ENCODE results near the gene KCTD7.
A peak's percentile ranks its signal among the peaks of the same experiment; 100 is the strongest.
"Not testable (repeated sequence)": the region's sequence is repeated elsewhere in the genome, so short reads cannot be mapped to it uniquely, and the experiment has no call there.

Gene KCTD7

DNA sequence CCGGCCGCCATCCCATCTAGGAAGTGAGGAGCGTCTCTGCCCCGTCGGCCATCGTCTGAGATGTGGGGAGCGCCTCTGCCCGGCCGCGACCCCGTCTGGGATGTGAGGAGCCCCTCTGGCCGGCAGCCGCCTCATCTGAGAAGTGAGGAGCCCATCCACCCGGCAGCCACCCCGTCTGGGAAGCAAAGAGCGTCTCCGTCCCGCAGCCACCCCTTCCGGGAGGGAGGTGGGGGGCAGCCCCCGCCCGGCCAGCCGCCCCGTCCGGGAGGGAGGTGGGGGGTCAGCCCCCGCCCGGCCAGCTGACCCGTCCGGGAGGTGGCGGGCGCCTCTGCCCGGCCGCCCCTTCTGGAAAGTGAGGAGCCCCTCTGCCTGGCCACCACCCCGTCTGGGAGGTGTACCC, 14.1 kb upstream of the KCTD7 start:
- DNase-seq: not testable (repeated sequence)

DNA sequence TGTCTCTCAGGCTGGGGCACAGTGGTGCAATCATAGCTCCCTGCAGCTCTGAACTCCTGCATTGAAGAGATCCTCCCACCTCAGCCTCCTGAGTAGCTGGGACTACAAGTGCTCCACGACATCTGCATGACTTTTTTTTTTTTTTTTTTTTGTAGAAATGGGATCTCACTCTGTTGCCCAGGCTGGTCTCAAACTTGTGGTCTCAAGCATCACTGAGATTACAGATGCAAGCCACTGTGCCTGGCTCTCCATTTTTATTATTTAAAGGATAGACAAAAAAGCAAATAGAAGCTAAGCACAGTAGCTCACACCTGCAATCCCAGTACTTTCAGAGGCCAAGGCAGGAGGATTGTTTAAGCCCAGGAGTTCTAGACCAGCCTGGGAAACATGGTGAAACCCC, 13.0 kb upstream of the KCTD7 start:
- no peak for DNase-seq

DNA sequence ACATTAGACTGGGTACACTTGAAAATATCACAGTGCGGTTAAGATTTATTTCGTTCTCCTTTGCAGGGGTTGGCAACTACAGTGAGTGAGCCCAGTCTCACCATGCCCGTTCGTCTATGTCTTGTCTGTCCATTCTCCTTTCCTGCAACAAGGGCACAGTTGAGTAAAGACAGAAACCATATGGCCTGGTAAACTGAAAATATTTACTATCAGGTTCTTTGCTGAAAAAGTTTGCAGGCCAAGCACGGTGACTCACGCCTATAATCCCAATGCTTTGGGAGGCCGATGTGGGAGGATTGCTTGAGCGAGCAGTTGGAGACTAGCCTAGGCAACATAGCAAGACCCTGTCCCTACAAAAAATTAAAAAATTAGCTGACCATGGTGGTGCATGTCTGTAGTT, 11.4 kb upstream of the KCTD7 start:
- DNase-seq: no peak

DNA sequence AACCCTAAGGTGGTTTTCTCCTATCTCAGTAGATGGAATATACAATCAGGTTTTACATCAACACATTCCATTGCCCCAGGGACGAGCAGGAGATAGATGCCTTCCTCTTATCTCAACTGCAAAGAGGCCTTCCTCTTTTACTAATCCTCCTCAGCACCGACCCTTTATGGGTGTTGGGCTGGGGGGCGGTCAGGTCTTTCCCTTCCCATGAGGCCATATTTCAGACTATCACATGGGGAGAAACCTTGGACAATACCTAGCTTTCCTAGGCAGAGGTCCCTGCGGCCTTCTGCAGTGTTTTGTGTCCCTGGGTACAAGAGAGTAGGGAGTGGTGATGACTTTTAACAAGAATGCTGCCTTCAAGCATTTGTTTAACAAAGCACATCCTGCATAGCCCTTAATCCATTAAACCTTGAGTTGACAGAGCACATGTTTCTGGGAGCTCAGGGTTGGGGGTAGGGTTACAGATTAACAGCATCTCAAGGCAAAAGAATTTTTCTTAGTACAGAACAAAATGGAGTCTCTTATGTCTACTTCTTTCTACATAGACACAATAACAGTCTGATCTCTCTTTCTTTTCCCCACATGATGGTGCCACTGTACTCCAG, 9.2 kb upstream of the KCTD7 start:
- not testable (repeated sequence) for DNase-seq

DNA sequence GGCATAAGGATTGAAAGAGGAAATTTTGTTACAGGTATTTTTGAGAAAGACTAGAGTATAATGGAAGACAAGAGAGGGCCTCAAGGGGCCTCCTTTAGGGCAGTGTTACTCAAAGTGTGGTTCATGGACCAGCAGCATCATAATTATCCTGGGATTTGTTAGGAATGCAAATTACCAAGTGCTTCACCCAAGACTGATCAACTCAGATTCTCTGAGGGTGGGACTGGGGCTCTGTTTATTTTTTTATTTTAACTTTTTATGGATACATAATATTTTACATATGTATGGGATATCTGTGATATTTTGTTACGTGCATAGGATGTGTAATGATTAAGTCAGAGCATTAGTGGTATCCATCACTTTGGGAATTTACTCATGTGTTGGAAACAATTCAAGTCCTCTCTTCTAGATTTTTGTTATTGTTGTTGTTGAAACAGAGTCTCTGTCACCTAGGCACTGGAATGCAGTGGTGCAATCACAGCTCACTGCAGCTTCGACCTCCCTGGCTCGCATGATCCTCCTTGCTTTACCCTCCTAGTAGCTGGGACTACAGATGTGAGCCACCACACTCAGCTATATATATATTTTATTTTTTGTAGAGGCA, 2.2 kb upstream of the KCTD7 start:
- no peak for DNase-seq

DNA sequence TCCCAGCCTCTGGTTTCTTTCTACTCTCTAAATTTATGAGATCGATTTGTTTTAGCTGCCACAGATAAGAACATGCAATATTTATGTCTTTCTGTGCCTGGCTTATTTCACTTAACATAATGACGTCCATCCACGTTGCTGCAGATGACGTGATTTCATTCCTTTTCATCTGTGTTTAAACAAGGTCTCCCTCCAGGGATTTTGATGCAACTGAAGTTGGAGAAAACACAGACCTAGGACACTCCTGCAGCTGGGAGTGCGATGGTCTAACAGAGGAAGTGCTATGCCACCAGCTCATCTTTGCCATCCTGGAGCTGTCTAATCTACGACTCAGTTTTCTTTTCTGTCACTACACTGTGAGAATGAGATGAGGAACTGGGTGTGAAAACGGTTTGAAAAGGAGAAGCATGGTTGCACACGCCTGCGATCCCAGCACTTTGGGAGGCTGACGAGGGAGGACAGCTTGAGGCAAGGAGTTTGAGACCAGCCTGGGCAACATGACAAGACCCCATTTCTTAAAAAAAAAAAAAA, 1.5 kb upstream of the KCTD7 start:
- no peak for DNase-seq

DNA sequence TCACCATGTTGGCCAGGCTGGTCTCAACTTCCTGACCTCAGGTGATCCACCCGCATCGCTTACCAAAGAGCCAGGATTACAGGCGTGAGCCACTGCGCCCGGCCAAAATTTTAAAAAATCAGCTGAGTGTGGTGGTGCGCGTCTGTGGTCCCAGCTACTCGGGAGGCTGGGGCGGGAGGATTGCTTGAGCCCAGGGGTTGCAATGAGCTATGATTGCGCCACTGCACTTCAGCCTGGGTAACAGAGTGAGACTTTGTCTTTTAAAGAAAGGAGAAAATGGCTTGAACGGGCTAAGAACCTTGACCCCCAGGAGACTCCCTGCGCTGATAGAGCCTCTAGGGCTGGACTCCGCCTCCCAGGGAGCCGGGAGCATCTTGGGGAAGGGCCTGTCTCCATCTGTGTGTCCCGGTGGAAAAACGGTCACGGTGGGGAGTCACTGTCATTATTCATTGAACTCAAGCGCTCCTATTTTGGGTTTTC, 760 bp upstream of the KCTD7 start:
- no peak for DNase-seq

DNA sequence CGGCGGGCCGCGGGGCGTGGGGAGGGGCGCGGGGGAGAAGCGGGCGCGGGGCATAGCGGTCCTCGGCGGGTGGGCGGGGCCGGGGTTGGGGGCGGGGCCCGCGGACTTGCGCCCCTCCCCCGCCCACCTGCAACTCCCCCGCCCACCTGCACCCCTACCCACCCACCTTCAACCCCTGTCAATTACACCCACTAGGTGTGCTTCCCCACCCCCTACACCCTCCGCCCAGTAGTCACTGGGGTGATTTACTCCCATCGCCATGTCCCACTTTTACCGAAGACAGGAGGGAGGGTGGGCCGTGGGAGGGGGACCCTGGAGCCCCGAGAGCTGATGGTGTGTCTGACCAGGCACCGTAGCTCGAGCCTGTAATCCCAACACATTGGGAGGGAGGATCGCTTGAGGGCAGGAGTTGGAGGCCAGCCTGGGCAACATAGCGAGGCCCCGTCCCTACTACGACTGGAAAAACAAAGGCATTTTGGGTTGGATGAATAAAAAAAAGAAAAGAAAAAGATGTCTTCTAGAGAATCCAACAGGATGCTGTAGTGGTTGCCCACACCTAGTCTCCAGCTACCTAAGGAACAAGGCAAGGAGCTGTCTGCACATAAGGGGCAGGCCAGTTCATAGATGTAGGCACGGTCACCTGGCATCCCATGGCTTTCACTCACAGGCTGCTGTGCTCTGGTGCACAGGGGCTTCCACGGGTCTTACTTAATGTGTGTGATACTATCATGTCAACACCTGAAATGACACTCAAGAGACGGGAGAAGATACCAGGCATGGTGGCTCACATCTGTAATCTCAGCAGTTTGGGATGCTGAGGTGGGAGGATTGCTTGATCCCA, 761 bp downstream of the KCTD7 start:
- peak; percentile 21 for DNase-seq

DNA sequence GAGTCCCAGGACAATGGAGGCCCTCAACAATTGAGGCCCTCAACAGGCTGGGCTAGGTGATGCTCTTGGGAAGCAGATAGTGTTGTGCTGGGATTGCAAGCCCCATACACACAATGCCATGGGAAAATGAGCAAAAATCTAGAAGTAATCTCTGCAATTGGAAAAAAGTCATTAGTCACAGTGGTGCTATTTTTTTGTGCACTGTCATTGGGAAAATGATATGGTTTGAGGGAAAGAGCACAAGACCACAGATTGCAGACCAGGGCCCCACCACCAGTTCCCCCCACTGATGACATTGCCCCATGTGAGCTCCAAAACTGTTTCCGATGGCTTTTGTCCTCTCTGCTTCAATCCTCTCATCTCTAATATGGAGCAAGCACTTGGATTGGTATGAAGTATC, 1.9 kb downstream of the KCTD7 start:
- no peak for DNase-seq

DNA sequence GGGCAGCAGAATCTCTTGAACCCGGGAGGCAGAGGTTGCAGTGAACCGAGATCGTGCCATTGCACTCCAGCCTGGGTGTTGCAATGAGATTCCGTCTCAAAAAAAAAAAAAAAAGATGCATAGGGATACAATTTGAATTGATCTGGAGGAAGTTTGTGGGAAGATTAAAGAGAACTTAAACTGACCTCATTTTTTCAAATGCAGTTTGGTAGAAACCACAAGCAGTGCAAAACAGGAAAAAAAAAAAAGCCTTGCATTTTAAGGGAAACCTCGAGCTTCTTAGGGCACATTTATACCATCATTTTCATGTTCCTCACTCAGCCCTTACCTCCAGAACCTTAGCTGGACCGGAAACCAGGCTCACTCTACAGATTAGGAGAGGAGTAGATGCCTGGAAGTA, 2.8 kb downstream of the KCTD7 start:
- DNase-seq: no peak

DNA sequence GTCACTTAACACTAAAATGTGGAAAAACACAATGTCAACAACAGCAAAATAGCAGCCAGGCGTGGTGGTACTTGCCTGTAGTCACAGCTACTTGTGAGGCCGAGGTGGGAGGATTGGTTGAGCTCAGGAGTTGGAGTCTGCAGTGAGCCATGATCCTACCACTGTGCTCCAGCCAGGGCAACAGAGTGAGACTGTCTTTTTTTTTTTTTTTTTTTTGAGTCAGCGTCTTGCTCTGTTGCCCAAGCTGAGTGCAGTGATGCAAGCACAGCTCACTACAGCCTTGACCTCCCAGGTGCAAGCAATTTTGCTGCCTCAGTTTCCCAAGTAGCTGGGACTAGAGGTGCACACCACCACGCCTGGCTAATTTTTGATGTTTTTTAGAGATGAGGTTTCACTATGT, 6.1 kb downstream of the KCTD7 start:
- no peak for DNase-seq

DNA sequence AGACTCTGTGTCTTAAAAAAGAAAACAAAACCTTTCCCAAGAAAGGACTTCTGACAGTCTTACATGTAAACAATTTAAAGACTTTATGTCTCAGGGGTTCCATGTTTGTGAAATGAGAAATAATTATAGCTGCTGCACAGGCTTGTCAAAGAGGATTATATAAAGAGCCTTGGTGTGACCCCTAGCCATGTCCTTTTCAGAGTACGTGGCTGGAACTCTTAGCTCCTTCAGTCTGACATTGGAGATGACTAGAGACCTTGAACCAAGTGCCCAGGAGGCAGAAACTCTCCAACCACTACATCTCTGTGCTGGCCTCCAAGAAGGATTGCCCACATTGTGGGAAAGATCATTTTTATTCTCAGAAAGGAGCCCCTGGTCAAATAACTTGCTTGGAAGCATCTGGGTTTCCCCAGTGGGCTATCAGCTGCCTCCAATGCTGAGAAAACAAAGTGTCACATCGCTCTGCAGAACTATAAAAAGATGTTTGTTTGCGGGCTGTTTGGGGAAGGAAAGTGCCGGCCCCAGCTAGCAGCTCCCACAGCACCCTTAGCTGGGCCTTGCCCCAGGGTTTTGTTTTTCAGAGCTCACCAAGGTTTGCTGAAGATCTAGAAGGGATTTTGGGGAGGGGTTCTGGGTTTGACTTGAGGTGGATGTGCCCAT, 6.8 kb downstream of the KCTD7 start:
- not testable (repeated sequence) for DNase-seq

DNA sequence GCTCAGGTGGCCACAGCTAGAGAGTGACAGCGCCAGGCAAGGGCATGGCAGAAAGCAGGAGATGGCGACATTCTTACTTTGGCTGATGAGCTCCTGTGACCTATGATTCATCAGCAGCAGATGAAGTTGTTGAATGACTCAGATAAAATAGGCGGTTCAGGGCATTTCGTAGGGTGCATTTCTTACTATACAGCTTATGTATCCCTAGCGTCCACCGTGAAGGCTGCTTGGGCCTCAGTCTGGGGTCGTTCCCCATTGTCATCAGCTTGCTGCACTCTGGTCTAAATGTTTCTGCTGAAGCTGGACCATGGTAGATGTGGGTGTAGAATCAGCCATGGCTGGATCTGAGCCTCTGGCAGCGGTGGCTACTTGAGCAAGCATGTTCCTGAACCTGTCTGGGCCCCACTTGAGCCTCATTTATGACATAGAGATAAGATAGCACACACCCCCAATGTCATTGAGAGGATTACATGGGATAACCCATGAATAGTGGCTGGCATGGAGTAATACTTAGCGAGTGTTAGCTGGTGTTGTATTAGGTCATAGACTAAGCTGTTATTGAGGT, 7.4 kb downstream of the KCTD7 start:
- not testable (repeated sequence) for DNase-seq

DNA sequence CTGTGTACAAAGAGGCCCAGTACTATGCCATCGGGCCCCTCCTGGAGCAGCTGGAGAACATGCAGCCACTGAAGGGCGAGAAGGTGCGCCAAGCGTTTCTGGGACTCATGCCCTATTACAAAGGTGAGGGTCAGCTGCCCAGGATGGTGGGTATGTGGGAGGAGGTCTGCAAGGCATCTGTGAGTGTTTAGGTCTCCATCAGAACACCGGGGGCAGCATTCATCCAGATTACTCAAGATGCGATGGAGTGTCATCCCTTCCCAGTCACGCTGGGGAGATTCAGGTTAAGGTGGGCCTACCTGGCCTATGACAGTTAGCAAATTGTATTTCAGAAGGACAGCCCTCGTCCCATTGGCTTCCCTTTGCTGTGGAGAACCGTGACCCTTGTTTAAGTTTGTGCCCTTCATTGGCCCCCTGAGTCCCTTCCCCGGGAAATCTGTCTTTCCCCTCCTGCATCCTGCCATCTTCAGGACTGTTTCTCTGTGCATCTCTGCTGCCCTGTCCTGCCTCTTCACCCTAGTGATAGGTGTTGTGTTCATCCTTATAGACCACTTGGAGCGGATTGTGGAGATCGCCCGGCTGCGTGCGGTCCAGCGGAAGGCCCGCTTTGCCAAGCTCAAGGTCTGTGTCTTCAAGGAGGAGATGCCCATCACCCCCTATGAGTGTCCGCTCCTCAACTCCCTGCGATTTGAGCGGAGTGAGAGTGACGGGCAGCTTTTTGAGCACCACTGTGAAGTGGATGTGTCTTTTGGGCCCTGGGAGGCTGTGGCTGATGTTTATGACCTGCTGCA, 9.8 kb downstream of the KCTD7 start:
- no peak for DNase-seq

DNA sequence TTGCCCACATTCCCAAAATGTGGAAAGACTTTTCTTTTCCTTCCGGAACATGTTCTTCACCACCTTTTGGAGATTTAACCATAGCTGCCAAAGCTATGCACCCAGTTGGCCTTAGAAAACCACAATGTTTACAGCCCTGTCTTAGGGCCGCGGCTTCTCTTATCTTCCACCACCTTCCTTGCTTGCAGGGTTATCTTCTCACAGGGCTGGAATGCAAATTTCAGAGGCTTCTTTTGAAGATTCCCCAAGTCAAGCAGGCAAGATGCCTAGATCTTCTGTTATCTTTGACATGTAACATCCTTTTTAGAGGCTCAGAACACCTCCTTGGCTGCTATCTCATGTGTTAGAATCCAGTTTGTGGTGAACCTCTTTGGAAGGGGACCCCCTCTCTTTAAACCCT, 11.1 kb downstream of the KCTD7 start:
- DNase-seq: no peak

DNA sequence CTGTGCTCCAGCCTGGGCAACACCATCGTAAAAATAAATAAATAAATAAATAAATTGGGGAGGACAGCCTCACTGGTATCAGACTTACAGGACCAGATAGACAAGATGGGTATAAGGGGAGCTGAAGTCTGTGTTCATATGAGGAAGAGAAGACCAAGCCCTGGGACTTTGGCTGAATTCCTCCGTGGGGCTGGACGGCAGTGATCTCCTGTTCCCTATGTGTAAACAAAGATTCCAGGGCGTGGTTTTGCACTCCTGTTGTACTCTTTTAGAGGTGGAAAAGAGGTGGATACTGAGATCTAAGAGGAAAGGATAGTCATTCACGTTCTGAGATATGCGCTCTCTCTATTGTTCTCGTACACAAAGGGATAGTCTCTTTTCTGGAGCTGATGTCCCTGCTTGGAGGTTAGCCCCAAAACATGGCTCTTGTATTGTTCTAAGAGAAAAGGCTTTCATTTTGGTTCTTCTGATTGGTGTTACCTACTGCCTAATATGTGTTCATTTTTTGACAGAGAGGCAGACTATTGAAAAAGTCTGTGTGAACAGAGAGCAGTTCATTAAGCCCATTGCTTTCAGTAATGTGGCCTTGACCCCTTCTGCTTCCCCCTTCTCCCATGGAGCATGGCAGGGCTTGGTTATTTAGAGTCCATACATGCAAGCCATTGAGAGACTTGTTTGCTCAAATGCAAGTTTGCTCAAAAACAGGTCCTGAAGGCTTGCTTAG, 12.3 kb downstream of the KCTD7 start:
- DNase-seq: no peak

DNA sequence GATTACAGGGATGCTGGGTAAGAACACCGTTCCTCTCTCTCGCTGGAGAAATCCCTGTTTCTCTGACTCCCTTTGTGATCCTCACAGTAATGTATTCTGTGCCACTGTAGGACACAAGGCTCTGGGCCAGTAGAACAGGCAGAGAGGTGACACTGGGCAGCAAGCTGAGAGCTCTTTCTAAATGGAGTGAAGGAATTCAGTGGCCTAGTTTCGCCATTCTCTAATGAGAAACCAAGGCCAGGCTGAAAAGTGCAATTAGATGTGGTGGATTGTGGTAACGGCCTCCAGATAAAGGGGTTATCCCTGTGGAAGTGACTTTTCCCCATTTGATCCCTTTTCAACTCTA, 12.8 kb downstream of the KCTD7 start:
- DNase-seq: no peak

DNA sequence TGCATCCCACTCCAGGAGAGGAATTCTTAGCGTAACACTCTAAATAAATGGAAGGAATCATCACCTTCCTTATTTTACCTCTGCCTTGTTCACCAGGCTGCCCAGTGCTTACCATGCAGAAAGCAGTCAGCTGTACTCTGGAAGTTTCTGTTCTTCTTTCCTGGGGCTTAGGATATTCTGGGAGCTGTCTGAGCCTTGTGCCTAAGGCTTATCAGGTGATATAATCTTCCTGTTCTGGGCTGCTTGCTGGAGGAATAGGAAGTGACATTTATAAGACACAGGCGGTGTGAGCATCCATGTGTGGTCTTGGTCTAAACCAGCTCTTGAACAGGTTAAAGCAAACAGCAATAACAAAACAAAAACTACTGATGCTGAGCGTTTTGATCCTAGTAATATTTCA, 13.5 kb downstream of the KCTD7 start:
- no peak for DNase-seq

DNA sequence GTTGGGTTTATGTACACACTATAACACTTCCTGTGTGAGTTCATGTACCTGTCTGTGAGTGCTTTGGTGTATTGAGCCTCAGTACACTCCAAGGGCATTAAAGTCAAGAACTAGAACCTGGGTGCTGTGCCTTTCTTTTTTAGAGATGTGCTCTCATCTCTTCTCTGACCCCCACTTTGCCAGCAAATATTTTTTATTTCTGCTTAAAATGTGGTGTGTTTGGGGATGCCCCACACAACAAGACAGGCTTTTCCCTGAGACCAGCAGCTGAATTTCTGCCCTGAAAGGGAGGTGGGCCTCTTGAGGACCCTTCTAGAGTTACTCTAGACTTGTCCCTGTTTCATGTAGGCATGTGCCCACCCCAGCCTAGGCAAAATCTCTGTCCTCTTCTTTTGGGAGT, 14.3 kb downstream of the KCTD7 start:
- no peak for DNase-seq

DNA sequence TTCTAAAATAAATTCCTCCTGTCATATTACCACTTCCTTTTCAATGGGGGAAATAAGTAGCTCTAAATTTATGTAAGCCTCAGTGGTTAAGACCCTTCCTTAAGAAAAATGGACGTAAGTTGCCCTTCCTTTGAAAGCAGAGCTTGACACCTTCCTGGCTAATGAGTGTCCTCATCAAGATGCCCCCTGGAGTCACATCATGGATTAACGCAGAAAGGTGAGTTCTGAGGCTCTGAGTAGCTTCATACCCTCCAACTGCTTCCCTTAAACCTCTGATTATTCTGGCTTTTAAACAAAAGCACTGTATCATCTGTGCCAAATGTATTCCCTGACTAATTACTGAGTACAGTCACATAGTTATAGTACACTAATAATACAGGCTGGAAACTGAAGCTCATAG, 14.7 kb downstream of the KCTD7 start:
- no peak for DNase-seq

DNA sequence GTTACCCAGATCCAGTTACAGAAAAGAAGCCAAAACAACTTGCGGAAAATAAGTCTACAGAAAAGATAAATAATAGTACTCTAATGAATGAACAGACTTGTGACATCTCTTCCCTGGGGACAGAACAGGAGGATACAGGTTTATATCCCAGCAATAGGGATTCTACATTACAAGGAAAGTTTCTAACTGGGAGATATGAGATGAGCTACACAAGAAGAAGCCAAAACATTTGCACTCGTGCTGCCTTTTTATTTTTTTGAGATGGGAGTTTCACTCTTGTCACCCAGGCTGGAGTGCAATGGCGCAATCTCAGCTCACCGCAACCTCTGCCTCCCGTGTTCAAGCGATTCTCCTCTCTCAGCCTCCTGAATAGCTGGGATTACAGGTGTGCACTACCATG, 22.3 kb downstream of the KCTD7 start:
- DNase-seq: not testable (repeated sequence)

All from right kidney (tissue), 1 donor.